ENCODE results near the gene TMIE.

Gene TMIE

GRCh38 chr3:46681387-46681786 lies 19.8 kb upstream of the TMIE start:
- no peak overlapping the region for H3K27ac ChIP-seq
- TF ChIP-seq, protein P1, sequence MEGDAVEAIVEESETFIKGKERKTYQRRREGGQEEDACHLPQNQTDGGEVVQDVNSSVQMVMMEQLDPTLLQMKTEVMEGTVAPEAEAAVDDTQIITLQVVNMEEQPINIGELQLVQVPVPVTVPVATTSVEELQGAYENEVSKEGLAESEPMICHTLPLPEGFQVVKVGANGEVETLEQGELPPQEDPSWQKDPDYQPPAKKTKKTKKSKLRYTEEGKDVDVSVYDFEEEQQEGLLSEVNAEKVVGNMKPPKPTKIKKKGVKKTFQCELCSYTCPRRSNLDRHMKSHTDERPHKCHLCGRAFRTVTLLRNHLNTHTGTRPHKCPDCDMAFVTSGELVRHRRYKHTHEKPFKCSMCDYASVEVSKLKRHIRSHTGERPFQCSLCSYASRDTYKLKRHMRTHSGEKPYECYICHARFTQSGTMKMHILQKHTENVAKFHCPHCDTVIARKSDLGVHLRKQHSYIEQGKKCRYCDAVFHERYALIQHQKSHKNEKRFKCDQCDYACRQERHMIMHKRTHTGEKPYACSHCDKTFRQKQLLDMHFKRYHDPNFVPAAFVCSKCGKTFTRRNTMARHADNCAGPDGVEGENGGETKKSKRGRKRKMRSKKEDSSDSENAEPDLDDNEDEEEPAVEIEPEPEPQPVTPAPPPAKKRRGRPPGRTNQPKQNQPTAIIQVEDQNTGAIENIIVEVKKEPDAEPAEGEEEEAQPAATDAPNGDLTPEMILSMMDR (conservative IDR thresholded peaks at IDR 0.05): no peak
- TF ChIP-seq ZFX (IDR thresholded peaks at IDR 0.05): no peak

DNA sequence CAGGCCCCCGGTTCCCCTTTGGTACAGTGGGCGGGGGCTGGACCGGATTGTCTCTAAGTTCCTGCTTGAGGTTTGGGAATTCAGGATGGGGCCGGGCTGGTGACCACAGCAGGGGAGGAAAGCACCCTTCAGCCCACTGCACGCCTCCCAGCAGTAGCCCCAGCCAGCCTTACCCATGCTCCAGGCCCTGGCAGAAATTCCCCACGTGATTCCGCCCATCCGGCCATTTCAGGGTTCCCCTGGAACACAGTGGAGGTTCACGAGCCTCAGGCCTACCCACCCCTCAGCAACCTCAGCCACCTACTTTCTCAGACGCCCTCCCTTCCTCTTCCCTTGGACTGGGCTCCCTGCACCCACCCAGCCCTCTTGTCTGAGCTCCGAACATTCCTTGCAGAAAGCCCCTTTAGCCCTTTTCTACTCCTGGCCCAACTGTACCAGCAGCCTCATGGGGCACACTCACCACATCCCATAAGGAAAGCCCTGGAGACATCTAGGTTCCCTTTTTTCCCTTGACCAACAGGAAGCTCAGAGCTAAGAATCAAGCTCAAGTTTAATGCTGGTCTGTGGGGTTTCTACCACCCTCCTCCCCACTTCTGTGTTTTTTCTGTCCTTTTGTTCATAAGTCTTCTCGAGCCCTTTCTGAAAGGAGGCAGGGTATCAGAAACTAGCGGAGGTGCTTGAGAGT lies 19.2 kb upstream of the TMIE start:
- TF ChIP-seq ZFX (IDR thresholded peaks at IDR 0.05): no peak
- TF ChIP-seq, protein P1 (conservative IDR thresholded peaks at IDR 0.05): no peak
- H3K27ac ChIP-seq: no peak overlapping the region

DNA sequence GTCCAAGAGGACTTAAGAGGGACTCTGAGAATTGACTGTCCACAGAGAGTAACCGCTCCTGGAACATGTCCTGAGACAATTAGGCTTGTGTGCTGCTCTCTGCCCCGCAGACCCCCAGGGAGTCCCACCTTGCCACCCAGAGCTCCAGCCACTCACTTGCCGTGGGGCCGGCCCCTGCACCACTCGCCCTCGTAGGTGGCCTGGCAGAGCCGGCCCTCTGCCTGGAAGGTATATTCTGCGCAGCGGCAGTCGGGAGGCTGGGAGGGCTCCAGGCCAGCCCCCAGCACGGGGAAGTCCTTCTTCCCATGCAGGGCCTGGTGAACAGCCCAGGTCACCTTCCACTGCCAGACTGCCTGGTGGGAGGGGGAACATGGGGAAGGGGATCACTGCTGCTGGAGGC lies 18.2 kb upstream of the TMIE start:
- TF ChIP-seq, protein P1 (conservative IDR thresholded peaks at IDR 0.05): no peak

DNA sequence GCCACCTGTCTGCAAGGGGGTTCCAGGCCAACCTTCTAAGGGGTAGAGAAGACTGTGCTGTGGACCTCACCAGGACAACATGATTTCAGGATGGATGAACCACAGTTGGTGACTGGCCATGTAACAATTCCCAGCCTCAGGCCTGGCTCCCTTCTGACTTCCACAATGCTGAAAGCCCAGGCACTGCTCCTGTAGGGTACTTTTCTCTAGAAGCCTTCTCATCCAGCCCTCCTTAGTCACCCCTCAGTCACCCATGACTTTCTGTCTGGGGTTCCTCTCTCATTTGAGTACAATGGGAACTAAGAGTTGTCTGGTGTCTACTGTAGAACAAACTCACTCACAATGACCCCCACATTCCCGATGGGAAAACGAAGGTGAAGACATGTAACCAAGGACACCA lies 16.3 kb upstream of the TMIE start:
- TF ChIP-seq, protein P1 (conservative IDR thresholded peaks at IDR 0.05): no peak
- TF ChIP-seq ZFX (IDR thresholded peaks at IDR 0.05): no peak
- no peak overlapping the region for H3K27ac ChIP-seq

More for the DNA sequence above, 18.2 kb upstream of the TMIE start:
- H3K27ac ChIP-seq: no peak overlapping the region

- TF ChIP-seq, protein P1 (conservative IDR thresholded peaks at IDR 0.05): no peak
- TF ChIP-seq ZFX (IDR thresholded peaks at IDR 0.05): no peak
- H3K27ac ChIP-seq: no peak overlapping the region
These were observed 15.7 kb upstream of the TMIE start for GRCh38 chr3:46685446-46685845.

GRCh38 chr3:46690798-46691197 lies 10.4 kb upstream of the TMIE start:
- no peak overlapping the region for H3K27ac ChIP-seq
- TF ChIP-seq, protein P1 (conservative IDR thresholded peaks at IDR 0.05): no peak

- H3K27ac ChIP-seq: peak overlapping the region; percentile 62
- TF ChIP-seq ZFX (IDR thresholded peaks at IDR 0.05): no peak
- TF ChIP-seq, protein P1 (conservative IDR thresholded peaks at IDR 0.05): no peak
These were observed 8.6 kb upstream of the TMIE start for GRCh38 chr3:46692566-46692990.

Measured in C4-2B (cell line).